AG09319 (cell line): ENCODE results near the gene RAB33A.

Experiments
- DNase-seq: peaks from one replicate; pipeline ENCODE4 v3.0.0-alpha.2; 2010; ENCODE audit warnings: low read depth; ENCODE audit errors: extremely low read depth
- TF ChIP-seq, protein P1 (sequence below): IDR thresholded peaks from 2 replicates; pipeline ENCODE4 v1.5.1; 2011; ENCODE audit warnings: low read depth, mild to moderate bottlenecking, inconsistent platforms, low read length, moderate library complexity

Gene RAB33A

DNA sequence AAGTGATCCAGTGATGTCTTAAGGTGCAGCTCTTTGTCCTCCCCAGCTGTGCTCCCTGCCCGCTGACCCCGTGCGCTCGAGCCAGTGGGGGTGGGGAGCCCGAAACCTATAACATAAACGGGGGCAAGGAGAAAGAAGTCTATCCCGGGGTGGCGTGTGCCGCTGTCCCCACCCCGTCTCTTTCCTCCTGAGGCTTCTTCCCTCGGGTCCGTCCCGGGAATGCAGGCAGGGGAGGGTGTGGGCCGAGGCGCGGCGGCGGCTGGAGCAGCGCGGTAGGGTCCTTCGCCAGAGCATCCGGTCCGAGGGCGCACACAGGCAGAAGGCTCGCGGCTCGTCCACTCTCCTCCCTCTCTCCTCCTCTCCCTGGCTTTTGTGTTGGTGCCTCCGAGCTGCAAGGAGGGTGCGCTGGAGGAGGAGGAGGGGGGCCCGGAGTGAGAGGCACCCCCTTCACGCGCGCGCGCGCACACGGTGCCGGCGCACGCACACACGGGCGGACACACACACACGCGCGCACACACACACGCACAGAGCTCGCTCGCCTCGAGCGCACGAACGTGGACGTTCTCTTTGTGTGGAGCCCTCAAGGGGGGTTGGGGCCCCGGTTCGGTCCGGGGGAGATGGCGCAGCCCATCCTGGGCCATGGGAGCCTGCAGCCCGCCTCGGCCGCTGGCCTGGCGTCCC, at the start of gene RAB33A:
TSS of gene RAB33A (plus strand) at position 517 of the 681 bp plus-strand sequence. CDS start at position 618, 101 bp downstream.
- no peak for DNase-seq
- TF ChIP-seq, protein P1, sequence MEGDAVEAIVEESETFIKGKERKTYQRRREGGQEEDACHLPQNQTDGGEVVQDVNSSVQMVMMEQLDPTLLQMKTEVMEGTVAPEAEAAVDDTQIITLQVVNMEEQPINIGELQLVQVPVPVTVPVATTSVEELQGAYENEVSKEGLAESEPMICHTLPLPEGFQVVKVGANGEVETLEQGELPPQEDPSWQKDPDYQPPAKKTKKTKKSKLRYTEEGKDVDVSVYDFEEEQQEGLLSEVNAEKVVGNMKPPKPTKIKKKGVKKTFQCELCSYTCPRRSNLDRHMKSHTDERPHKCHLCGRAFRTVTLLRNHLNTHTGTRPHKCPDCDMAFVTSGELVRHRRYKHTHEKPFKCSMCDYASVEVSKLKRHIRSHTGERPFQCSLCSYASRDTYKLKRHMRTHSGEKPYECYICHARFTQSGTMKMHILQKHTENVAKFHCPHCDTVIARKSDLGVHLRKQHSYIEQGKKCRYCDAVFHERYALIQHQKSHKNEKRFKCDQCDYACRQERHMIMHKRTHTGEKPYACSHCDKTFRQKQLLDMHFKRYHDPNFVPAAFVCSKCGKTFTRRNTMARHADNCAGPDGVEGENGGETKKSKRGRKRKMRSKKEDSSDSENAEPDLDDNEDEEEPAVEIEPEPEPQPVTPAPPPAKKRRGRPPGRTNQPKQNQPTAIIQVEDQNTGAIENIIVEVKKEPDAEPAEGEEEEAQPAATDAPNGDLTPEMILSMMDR = no peak

DNA sequence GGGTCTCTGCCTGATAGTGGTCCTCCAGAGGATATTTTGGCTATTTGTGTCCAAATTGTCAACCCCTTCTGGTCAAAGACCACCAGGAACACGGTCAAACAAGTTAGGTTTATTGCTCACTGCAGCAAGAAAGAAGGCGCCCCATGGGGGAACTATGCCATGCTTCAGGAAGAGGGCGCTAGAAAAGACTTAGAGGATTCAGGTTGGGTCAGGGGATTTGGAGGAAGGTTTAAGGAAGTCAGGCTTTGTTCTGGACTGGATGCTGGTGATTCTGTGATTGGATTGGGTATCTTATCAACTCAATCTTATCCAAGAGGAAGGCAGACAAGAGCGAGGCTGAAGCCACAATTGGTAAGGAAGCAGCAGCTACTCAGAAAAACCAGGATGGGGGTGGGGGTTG, 47.2 kb upstream of the RAB33A start:
- TF ChIP-seq, protein P1 = no peak
- no peak for DNase-seq

DNA sequence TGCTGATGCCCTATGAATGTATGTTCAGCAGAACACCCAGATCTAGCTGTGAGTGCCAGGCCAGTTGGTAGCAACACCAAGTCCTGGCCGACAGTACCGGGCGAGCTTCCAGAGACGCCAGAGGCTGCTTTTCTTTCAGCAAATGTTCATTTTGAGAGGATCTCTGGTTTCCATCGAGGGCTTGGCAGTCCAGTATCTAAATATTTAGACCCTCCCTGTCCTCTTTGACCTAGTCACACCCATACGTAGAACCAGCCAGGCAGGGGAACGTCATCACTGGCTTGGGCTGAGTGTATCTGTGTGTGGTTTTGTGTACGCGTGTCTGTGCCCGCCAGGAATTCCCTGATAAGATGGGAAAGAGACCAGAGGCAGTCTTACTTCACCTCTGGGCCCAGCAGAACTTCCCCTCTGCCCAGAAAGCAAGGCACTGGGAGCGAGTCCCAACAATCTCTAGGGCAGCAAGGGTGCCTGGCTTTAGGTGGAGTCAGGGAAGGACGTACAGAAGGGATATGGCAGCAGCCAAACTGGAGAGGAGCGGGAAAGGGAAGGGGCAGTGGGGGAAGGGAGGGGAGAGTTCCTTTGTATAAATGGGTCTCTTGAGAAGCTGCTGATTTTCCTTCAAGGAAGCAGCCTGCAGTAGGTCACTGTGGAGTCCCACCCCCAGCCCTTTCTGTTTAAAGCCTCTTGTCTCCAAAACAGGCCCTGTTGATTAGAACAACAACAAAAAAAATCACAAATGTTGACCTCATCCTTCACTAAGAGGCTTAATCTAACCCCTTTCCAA, 46.5 kb upstream of the RAB33A start:
- DNase-seq = peak; percentile 56
- TF ChIP-seq, protein P1 = no peak

DNA sequence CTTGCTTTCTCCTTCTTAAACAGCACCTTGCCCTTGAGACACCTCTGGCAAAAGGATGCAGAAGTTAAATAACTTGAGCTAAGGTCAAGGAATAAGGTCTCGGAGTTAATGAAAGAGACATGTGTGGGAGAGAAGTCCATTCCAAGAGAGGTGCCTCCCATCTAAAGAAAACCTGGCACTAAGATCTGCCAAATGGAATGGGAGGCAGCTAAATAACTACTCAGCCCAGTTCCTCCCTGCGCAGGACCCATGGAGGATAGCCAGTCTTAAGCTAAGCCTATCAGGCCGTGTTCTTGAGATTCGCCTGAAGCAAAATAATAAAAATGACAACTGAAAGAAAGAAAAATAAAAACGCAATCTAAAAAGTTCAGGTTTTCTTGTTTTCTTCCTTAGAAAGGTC, 40.8 kb upstream of the RAB33A start:
- TF ChIP-seq, protein P1 = no peak

DNA sequence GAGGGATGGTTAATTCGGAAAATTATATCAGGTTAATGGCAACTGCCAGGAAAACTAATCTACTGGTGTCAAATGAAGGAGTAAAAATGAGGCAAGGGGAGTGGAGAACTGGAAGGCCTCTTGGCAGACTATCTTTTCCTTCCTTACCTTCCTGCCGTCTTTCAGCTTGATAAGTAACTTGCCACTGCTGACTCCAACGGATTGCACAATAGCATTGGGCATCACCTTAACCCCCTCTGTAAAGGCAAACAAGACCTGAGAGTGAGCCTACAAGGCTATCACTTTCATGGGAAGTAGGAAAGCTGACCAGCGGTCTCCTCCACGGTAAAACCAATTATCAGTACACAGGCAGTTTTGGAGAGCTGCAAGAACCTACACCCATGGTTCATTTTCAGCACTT, 35.3 kb upstream of the RAB33A start:
- TF ChIP-seq, protein P1 = no peak
- DNase-seq = no peak

More for the DNA sequence above, 40.8 kb upstream of the RAB33A start:
- no peak for DNase-seq

DNA sequence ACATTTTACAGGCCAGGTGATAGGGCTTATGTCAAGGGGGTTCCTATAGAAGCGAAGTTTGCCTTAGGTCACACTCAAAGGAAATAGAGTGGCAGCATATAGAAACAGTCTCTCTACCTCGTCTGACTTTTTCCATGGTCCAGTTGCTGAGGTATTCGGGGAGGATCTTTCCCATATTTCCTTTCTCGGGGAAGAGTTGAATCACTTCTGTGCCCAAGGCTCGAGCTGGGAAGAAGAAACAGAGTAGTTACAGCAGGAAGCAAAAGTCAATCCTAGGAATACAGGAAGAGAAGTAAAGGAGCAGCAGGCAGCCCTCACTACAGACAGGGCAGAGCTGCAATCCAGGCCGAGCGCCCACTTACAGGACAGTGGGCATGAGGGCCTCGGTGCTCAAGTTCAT, 34.8 kb upstream of the RAB33A start:
- DNase-seq = no peak
- TF ChIP-seq, protein P1 = no peak

DNA sequence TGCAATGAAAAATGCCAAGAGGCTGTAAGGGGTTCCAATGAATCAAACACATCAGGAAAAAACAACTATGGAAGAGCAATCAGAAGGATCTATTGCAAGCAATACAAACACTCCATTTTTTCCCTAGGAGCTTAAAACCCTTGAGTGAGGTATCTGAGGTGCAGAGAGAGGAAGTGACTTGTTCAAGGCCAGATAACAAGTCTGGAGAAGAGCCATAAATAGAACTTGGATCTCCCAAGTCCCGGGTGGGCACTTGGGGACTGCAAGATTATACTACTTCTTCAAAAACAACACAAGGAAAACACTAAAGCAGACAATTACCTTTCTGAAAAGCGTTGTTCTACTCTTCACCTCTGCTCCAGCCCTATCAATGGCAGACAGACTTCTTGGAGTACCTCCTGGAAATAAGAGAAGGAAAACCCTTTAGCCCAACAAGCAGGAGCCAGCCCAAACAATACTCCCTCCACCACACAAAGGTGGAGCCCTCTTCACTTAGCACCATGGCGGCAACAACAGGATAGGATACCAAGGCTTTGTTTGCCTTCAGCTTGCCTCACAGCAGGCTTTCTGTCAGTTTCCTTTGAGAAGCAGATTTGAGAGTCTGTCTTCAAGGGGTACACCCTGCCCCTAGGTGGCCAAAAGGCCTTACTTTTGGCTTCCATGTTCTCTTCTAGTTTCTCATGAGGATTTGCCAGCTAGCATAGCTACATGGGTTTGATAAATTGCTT, 32.1 kb upstream of the RAB33A start:
- TF ChIP-seq, protein P1 = no peak
- no peak for DNase-seq
